Ascending aorta (tissue), 2 donors: ENCODE results near the gene DHRS11. TPM values are rescaled to one million over a fixed set of nuclear protein-coding genes. Genes with fewer than 3 reads are reported as not detected.
A peak's percentile ranks its signal among the peaks of the same experiment; 100 is the strongest.

Source experiments
- DNase-seq, 2 donors: peaks; one replicate each; pipeline ENCODE4 v3.0.0-alpha.2; 2019; ENCODE audit warnings: low spot score in 2 of 2
- H3K27ac ChIP-seq, 2 donors: fragments of 200-600 bp; sonication (generic); one replicate each; pipeline ENCODE4 v1.5.1; 2016 to 2017; ENCODE audit warnings: mild to moderate bottlenecking in 1 of 2
- H3K27me3 ChIP-seq: fragments of 200-600 bp; sonication (generic); one replicate; pipeline ENCODE4 v1.5.1; 2017
- H3K36me3 ChIP-seq, 2 donors: fragments of 200-600 bp; sonication (generic); one replicate each; pipeline ENCODE4 v1.5.1; 2016
- H3K4me1 ChIP-seq, 2 donors: fragments of 200-600 bp; sonication (generic); one replicate each; pipeline ENCODE4 v1.5.1; 2016 to 2017; ENCODE audit warnings: mild to moderate bottlenecking in 1 of 2
- H3K4me3 ChIP-seq, 2 donors: fragments of 200-600 bp; sonication (generic); one replicate each; pipeline ENCODE4 v1.5.1; 2016 to 2017; ENCODE audit warnings: mild to moderate bottlenecking in 1 of 2
- H3K9me3 ChIP-seq, 2 donors: fragments of 200-600 bp; sonication (generic); one replicate each; pipeline ENCODE4 v1.5.1; 2016
- intact Hi-C: fragments of 100-400 bp; cut with DNase I; formaldehyde crosslinking; loops from one replicate; pipeline ENCODE4 v1.15.1; 2023
- total RNA-seq: library from RNA; depleted of rRNA; stranded (reverse); fragments of >200 nt; gene quantifications from one replicate; pipeline ENCODE4 v1.1.0, GENCODE V29; 2016
- TF ChIP-seq, protein P1 (sequence below), 3 experiments: fragments of 200-600 bp in 2 of 3; fragments of 450-650 bp in 1 of 3; sonication (generic) in 2 of 3; IDR thresholded peaks; one replicate each; pipeline ENCODE4 v1.5.1; 2016 to 2019; ENCODE audit warnings: antibody characterized with exemption in 3 of 3, mild to moderate bottlenecking in 1 of 3, moderate library complexity in 1 of 3

Gene DHRS11
- total RNA-seq, 1 donor from 2014 or later = 11.8 TPM

DNA sequence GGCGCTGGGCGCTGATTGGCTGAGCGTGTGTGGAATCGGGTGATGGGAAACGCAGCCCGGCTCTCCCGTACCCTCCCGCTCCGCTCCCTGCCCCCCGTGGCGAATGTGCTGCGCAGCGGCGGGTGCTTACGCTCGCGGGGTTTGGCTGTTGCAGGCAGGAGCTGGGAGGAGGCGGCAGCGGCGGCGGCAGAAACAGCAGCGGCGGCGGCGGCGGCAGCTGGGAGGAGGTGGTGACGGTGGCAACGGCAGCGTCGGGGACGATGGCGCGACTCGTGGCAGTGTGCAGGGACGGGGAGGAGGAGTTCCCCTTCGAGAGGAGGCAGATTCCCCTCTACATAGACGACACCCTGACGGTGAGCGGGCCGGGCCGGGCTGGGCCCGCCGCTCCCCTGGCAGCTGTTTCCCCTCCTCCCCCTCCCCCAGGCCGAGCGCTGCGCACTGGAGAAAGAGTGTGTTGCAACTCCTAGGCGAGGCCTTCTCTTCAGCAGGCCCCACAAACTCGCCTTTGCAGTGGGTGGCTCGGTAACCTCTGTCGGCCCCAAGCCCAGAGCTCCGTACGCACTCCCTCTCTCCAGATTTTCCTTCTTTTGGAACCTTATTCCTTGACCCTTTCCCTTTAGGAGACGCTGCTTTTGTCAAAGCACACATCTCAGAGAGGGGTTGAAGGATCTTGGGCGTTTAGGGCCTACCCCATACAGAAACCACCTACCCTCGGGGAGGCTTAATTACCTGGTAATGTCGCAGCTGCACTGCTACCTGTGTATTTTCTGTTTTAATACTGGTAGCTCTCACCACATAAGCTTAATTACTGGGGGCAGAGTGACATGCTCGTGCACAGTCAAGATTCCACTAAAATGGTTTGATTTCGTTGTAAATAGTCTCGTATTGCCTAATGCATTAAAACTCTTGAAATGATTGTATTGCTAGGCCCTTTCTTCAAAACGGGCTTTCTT lies 45.9 kb upstream of the DHRS11 start:
- H3K27me3 ChIP-seq = no peaks in the 10 kb centered on the region
- peak overlapping the region; percentile 95 to 98 for H3K4me3 ChIP-seq
- peak; percentile 94 to 98 for DNase-seq
- peaks cover 16 to 35% of the 10 kb centered on the region in 2 donors for H3K4me1 ChIP-seq
- TF ChIP-seq, protein P1, sequence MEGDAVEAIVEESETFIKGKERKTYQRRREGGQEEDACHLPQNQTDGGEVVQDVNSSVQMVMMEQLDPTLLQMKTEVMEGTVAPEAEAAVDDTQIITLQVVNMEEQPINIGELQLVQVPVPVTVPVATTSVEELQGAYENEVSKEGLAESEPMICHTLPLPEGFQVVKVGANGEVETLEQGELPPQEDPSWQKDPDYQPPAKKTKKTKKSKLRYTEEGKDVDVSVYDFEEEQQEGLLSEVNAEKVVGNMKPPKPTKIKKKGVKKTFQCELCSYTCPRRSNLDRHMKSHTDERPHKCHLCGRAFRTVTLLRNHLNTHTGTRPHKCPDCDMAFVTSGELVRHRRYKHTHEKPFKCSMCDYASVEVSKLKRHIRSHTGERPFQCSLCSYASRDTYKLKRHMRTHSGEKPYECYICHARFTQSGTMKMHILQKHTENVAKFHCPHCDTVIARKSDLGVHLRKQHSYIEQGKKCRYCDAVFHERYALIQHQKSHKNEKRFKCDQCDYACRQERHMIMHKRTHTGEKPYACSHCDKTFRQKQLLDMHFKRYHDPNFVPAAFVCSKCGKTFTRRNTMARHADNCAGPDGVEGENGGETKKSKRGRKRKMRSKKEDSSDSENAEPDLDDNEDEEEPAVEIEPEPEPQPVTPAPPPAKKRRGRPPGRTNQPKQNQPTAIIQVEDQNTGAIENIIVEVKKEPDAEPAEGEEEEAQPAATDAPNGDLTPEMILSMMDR (IDR thresholded peaks at IDR 0.05) = no peak
- H3K36me3 ChIP-seq = peaks cover 0 to 5% of the 10 kb centered on the region in 2 donors
- intact Hi-C loops = loop anchor here (1.0 to 5.0 kb wide), 3 partner anchors 45 to 812 kb away; partner anchors contain the start of genes AATF and DHRS11
- H3K9me3 ChIP-seq = no peaks in the 10 kb centered on the region
- peak overlapping the region; percentile 99 to 100 for H3K27ac ChIP-seq

DNA sequence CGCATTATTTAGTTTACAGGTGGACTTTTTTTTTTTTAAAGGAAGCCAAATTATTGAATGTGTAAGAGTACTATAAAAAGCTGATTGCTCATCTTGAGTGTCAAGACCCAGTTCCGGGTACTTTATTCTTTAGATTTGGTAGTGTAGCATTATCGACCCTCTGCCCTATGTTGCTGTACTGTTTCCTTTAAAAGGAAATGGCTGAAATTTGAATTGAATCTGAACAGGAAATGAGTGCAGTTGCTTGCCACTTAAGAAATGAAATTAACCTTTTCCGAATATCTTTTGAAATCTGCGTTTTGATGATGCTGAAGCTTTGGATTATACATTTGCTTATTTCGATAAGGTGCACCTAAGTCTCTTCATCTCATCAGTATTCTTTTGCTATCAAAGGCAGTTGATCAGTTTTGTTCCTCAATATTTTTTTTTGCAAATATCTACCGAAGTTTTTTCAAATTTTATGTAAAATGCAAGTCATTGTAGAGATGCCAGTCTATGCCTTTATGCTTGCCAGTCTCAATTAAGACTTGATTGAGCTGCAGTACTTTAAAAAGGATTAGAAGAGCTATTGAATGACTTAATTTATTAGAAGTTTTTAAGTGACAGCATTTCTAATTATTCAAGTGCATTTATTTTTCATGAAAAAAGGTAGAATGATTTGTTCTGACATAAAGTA lies 45.1 kb upstream of the DHRS11 start:
- Histone ChIP-seq H3K27ac (peak overlapping the region; percentile 99 to 100), H3K4me3 (peak overlapping the region; percentile 95 to 98), H3K27me3 (no peaks in the 10 kb centered on the region), H3K4me1 (peaks cover 16 to 39% of the 10 kb centered on the region in 2 donors), H3K9me3 (no peaks in the 10 kb centered on the region), H3K36me3 (peaks cover 0 to 5% of the 10 kb centered on the region in 2 donors)
- intact Hi-C loops = loop anchor here (5.0 kb wide), 1 partner anchor 811 kb away; no protein-coding TSS in a partner anchor
- TF ChIP-seq, protein P1 (IDR thresholded peaks at IDR 0.05) = no peak
- no peak for DNase-seq

DNA sequence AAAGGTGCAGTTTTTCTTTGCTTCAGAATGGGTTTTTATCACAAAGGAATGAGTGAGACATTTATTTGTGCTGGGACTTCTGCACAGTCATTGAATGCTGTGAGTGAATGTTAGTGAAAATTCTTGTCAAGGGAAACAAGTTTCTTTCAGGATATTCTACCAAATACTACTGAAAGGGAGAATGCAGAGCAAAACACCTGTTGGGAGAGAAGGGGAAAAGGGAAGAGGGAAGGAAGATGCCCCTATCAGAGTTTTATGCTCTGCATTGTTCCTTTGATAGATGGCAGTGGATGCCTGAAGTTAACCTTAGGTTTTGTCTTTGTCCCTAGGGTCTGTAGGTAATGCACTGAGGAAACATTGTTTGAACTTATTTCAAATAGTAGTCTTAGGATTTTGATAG lies 43.9 kb upstream of the DHRS11 start:
- Histone ChIP-seq H3K27me3 (no peaks in the 10 kb centered on the region), H3K36me3 (peaks cover 0 to 5% of the 10 kb centered on the region in 2 donors), H3K27ac (no peak overlapping the region), H3K4me1 (peaks cover 16 to 41% of the 10 kb centered on the region in 2 donors), H3K9me3 (no peaks in the 10 kb centered on the region), H3K4me3 (peak overlapping the region in 1 of 2 donors; percentile 98)
- DNase-seq = no peak
- intact Hi-C loops = loop anchor here (5.0 kb wide), 1 partner anchor 810 kb away; no protein-coding TSS in a partner anchor
- TF ChIP-seq, protein P1 (IDR thresholded peaks at IDR 0.05) = no peak

DNA sequence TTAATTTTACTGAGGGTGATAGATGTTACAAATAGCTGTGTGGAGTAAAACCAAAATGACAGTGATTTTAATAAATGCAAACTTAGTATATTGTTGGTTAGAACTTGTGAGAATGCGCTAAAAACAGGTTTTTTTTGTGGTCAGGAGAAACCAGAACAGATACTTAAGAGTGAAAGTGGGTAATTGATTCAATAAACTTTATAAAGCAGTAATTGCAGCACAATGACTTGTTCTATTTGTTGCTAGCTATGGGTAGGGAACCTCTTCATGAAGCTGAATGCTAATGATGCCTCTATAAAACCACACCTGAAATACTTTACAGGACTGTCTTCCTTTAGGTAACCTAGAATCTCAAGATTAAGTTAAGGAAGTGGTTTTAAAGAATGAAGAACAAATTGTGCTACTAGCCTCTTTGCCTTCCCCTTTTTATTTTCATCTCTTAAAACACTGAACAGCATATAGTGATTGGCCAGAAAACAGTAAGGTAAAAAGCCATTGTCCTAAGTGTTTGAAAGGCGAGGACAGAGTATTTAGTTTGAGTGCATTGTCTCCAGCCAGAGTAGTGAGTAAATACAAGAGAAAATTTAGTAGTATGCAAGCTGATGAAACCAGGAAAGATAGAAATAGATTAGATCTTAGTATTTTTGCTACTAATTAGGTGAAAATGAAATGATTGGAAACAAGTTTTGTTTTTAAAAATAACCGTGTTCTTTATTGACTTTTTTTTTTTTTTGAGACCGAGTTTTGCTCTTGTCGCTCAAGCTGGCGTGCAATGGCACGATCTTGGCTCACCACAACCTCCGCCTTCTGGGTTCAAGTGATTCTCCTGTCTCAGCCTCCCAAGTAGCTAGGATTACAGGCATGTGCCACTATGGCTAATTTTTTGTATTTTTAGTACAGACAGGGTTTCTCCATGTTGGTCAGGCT lies 40.9 kb upstream of the DHRS11 start:
- Histone ChIP-seq H3K27me3 (no peaks in the 10 kb centered on the region), H3K4me1 (peaks cover 13 to 33% of the 10 kb centered on the region in 2 donors), H3K27ac (no peak overlapping the region), H3K4me3 (no peak overlapping the region), H3K9me3 (no peaks in the 10 kb centered on the region), H3K36me3 (peaks cover 4 to 13% of the 10 kb centered on the region in 2 donors)
- TF ChIP-seq, protein P1 (IDR thresholded peaks at IDR 0.05) = no peak
- intact Hi-C loops = no loop called here
- no peak for DNase-seq

GRCh38 chr17:36553459-36553858 lies 38.2 kb upstream of the DHRS11 start:
- Histone ChIP-seq H3K9me3 (no peaks in the 10 kb centered on the region), H3K4me1 (peaks cover 3 to 11% of the 10 kb centered on the region in 2 donors), H3K27ac (no peak overlapping the region), H3K36me3 (peaks cover 18 to 27% of the 10 kb centered on the region in 2 donors), H3K4me3 (no peak overlapping the region), H3K27me3 (no peaks in the 10 kb centered on the region)
- intact Hi-C loops = no loop called here
- DNase-seq = no peak
- TF ChIP-seq, protein P1 (IDR thresholded peaks at IDR 0.05) = no peak
